Posterior cingulate gyrus (tissue), 11 donors: ENCODE data around the gene SLC22A15.
"Not testable (repeated sequence)": the region's sequence is repeated elsewhere in the genome, so short reads cannot be mapped to it uniquely, and the experiment has no call there.

Experiments
- DNase-seq, 10 donors: peaks; one replicate each; pipeline versions ENCODE4 v3.0.0 to v3.0.0-alpha.2; 2020 to 2021; ENCODE audit warnings: mixed read lengths in 3 of 10
- intact Hi-C: fragments of 100-400 bp; cut with DNase I; formaldehyde crosslinking; loops from one replicate; pipeline ENCODE4 v1.15.1; 2023

The SLC22A15 gene

GRCh38 chr1:115976062-115976920, at the start of gene SLC22A15:
Gene SLC22A15 (plus strand): TSS chr1:115976513. CDS start chr1:115976628, 115 bp downstream.
- peak; percentile 36 to 94 (median 56) for DNase-seq
- intact Hi-C loops, result loop anchor here (5.0 kb wide), 1 partner anchor 139 kb away; no protein-coding TSS in a partner anchor

- DNase-seq, result no peak
- intact Hi-C loops, result no loop called here
Measured at GRCh38 chr1:115927971-115928370, 48.3 kb upstream of the SLC22A15 start.

- intact Hi-C loops, result no loop called here
- DNase-seq, result no peak
Measured at GRCh38 chr1:115929881-115930280, 46.4 kb upstream of the SLC22A15 start.

GRCh38 chr1:115933625-115934024, 42.7 kb upstream of the SLC22A15 start:
- no peak for DNase-seq
- intact Hi-C loops, result no loop called here

GRCh38 chr1:115939455-115939854, 36.9 kb upstream of the SLC22A15 start:
- no peak for DNase-seq
- intact Hi-C loops, result no loop called here

GRCh38 chr1:115946116-115946515, 30.2 kb upstream of the SLC22A15 start:
- intact Hi-C loops, result no loop called here
- no peak for DNase-seq

GRCh38 chr1:115949156-115949555, 27.2 kb upstream of the SLC22A15 start:
- intact Hi-C loops, result no loop called here
- DNase-seq, result no peak

GRCh38 chr1:115951560-115951959, 24.8 kb upstream of the SLC22A15 start:
- intact Hi-C loops, result no loop called here
- DNase-seq, result no peak

- intact Hi-C loops, result no loop called here
- DNase-seq, result no peak
Measured at GRCh38 chr1:115952547-115952946, 23.8 kb upstream of the SLC22A15 start.

- intact Hi-C loops, result no loop called here
- no peak for DNase-seq
Measured at GRCh38 chr1:115953180-115953579, 23.1 kb upstream of the SLC22A15 start.

- intact Hi-C loops, result no loop called here
- no peak for DNase-seq
Measured at GRCh38 chr1:115954684-115955083, 21.6 kb upstream of the SLC22A15 start.

- DNase-seq, result no peak
- intact Hi-C loops, result no loop called here
Measured at GRCh38 chr1:115955228-115955627, 21.1 kb upstream of the SLC22A15 start.

- intact Hi-C loops, result no loop called here
- no peak for DNase-seq
Measured at GRCh38 chr1:115958866-115959265, 17.4 kb upstream of the SLC22A15 start.

- DNase-seq, result no peak
- intact Hi-C loops, result no loop called here
Measured at GRCh38 chr1:115969509-115969908, 6.8 kb upstream of the SLC22A15 start.

GRCh38 chr1:115971778-115972177, 4.5 kb upstream of the SLC22A15 start:
- DNase-seq, intact Hi-C loops: not testable (repeated sequence)

GRCh38 chr1:115973154-115973553, 3.2 kb upstream of the SLC22A15 start:
- DNase-seq, result no peak
- intact Hi-C loops, result no loop called here

- intact Hi-C loops, result loop anchor here (5.0 kb wide), 1 partner anchor 138 kb away; no protein-coding TSS in a partner anchor
- DNase-seq, result no peak
Measured at GRCh38 chr1:115975569-115976061, 698 bp upstream of the SLC22A15 start.

GRCh38 chr1:115976921-115977498, 697 bp downstream of the SLC22A15 start:
- intact Hi-C loops, result loop anchor here (5.0 kb wide), 1 partner anchor 140 kb away; no protein-coding TSS in a partner anchor
- DNase-seq, result peak in 9 of 10 donors; percentile 40 to 90 (median 54)

GRCh38 chr1:115977499-115978258, 1.4 kb downstream of the SLC22A15 start:
- intact Hi-C loops, result loop anchor here (5.0 kb wide), 1 partner anchor 140 kb away; no protein-coding TSS in a partner anchor
- peak in 2 of 10 donors; percentile 16 to 21 for DNase-seq

GRCh38 chr1:115978292-115978941, 2.1 kb downstream of the SLC22A15 start:
- intact Hi-C loops, result loop anchor here (5.0 kb wide), 1 partner anchor 141 kb away; no protein-coding TSS in a partner anchor
- DNase-seq, result no peak
